Ectodermal cell (in vitro differentiated cells): Measurements from ENCODE around the gene COL17A1.
A peak's percentile ranks its signal among the peaks of the same experiment; 100 is the strongest.

Source experiments
- H3K27ac ChIP-seq: 2 replicates; pipeline ENCODE4 v1.7.0; 2013; ENCODE audit warnings: mild to moderate bottlenecking, low read depth, low read length; ENCODE audit not compliant: insufficient read depth, poor library complexity, severe bottlenecking
- H3K27me3 ChIP-seq: 2 replicates; pipeline ENCODE4 v1.7.0; 2013; ENCODE audit warnings: mild to moderate bottlenecking, low read length; ENCODE audit not compliant: insufficient read depth, control insufficient read depth, poor library complexity, severe bottlenecking
- H3K36me3 ChIP-seq: one replicate; pipeline ENCODE4 v1.7.0; 2013; ENCODE audit warnings: low read length; ENCODE audit not compliant: control insufficient read depth, insufficient read depth
- H3K4me1 ChIP-seq: one replicate; pipeline ENCODE4 v1.7.0; 2013; ENCODE audit warnings: low read length; ENCODE audit not compliant: control insufficient read depth, insufficient read depth
- H3K4me3 ChIP-seq: 2 replicates; pipeline ENCODE4 v1.7.0; 2013; ENCODE audit warnings: low read depth, low read length, control low read depth; ENCODE audit not compliant: insufficient read depth
- H3K9me3 ChIP-seq: 2 replicates; pipeline ENCODE4 v1.7.0; 2013; ENCODE audit warnings: mild to moderate bottlenecking, low read length, moderate library complexity; ENCODE audit not compliant: control insufficient read depth
- WGBS, 2 experiments: methylation state at CpG; one replicate each; pipeline ENCODE4 v1.1.7; 2013; ENCODE audit warnings: missing lambda C conversion rate in 2 of 2; 5-methylcytosine and 5-hydroxymethylcytosine counted together

The COL17A1 gene

DNA sequence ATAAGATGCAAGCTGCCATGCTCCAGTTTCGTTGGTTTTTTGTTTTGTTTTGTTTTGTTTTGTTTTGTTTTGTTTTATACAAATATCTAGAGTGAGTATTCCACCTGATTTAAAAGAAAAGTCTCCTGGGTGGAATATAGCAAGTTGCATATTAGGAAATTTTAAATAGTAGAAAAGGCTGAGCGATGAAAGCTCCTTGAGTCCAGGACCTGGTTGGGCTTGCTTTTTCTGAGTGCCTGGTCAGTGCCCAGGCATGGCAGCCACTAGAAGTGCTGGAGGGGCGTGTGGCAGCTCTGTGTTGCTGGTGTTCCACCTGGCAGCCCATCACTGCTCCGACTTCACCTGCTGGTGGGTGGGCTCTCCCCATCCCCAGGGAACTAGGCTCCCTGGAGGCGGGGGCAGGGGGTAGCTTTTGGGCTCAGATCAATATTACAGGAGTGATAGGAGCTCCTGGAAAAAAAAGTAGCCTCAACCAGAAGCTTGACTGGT, 8.0 kb downstream of the COL17A1 start:
- Histone ChIP-seq H3K36me3 (no peaks in the 10 kb centered on the region), H3K27ac (no peak overlapping the region), H3K4me3 (no peak overlapping the region), H3K4me1 (peaks cover 32% of the 10 kb centered on the region), H3K9me3 (no peaks in the 10 kb centered on the region), H3K27me3 (no peaks in the 10 kb centered on the region)
- WGBS, 2 experiments, result 86 to 87% methylated on average over 5 of the region's 5 CpGs

- WGBS, 2 experiments, result 14 to 21% methylated on average over 3 of the region's 3 CpGs
- no peaks in the 10 kb centered on the region for H3K27me3 ChIP-seq
- no peak overlapping the region for H3K4me3 ChIP-seq
- H3K4me1 ChIP-seq, result peaks cover 32% of the 10 kb centered on the region
- H3K27ac ChIP-seq, result peak overlapping the region; percentile 84
- H3K36me3 ChIP-seq, result no peaks in the 10 kb centered on the region
- H3K9me3 ChIP-seq, result no peaks in the 10 kb centered on the region
These were observed 8.4 kb downstream of the COL17A1 start for GRCh38 chr10:104077247-104077646.

- 0 to 6% methylated on average over 2 to 3 of the region's 3 CpGs for WGBS, 2 experiments
- H3K4me3 ChIP-seq, result no peak overlapping the region
- peak overlapping the region; percentile 84 for H3K27ac ChIP-seq
- no peaks in the 10 kb centered on the region for H3K27me3 ChIP-seq
- no peaks in the 10 kb centered on the region for H3K9me3 ChIP-seq
- H3K36me3 ChIP-seq, result no peaks in the 10 kb centered on the region
- H3K4me1 ChIP-seq, result peaks cover 28% of the 10 kb centered on the region
These were observed 8.9 kb downstream of the COL17A1 start for GRCh38 chr10:104076743-104077160.

GRCh38 chr10:104074505-104074904, 11.2 kb downstream of the COL17A1 start:
- Histone ChIP-seq H3K36me3 (no peaks in the 10 kb centered on the region), H3K4me1 (peaks cover 16% of the 10 kb centered on the region), H3K27me3 (no peaks in the 10 kb centered on the region), H3K27ac (no peak overlapping the region), H3K4me3 (no peak overlapping the region), H3K9me3 (no peaks in the 10 kb centered on the region)
- 90 to 91% methylated on average over 6 of the region's 6 CpGs for WGBS, 2 experiments

DNA sequence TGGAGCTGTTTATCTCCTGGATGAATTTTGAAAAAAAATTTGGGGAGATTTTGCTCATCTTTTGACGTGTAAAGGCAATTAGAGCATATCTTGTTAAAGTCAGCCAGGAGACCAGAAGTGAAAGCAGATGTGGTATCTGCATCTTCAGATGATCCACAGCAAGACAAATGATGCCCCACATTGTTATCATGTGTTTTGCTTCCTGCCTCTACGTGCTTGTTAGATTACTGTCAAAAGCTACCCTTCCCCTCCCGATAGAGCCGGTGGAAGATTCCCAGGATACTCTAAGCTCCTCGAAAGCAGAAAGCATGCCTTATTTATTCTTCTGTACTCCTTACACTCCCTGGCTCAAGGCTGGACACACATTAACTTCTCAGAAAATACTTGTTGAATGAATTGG, 12.9 kb downstream of the COL17A1 start:
- Histone ChIP-seq H3K9me3 (no peaks in the 10 kb centered on the region), H3K27ac (no peak overlapping the region), H3K4me3 (no peak overlapping the region), H3K4me1 (peaks cover 18% of the 10 kb centered on the region), H3K27me3 (no peaks in the 10 kb centered on the region), H3K36me3 (no peaks in the 10 kb centered on the region)
- 91 to 94% methylated on average over 5 of the region's 5 CpGs for whole genome bisulfite sequencing, 2 experiments

DNA sequence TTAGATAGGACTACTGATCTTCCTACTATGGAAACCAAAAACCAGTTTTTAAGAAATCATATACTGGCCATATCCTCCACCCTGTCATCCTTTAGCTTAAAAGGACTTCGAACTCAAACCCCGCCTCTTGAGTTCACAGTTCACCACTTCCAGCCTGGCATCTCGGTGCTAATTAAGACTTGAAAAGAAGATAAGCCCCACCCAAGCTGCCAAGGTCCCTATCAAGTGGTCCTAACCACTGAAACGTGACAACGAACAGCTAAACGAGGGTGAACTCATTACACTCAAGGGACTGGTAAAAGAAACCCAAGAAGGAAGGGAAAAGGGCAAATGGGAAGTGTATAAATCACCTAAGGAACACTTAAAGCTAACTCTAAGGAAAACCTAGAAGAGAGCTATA, 16.1 kb downstream of the COL17A1 start:
- H3K4me3 ChIP-seq, result no peak overlapping the region
- H3K9me3 ChIP-seq, result no peaks in the 10 kb centered on the region
- no peaks in the 10 kb centered on the region for H3K36me3 ChIP-seq
- WGBS, 2 experiments, result 75 to 80% methylated on average over 6 of the region's 6 CpGs
- peaks cover 20% of the 10 kb centered on the region for H3K4me1 ChIP-seq
- H3K27ac ChIP-seq, result no peak overlapping the region
- no peaks in the 10 kb centered on the region for H3K27me3 ChIP-seq

DNA sequence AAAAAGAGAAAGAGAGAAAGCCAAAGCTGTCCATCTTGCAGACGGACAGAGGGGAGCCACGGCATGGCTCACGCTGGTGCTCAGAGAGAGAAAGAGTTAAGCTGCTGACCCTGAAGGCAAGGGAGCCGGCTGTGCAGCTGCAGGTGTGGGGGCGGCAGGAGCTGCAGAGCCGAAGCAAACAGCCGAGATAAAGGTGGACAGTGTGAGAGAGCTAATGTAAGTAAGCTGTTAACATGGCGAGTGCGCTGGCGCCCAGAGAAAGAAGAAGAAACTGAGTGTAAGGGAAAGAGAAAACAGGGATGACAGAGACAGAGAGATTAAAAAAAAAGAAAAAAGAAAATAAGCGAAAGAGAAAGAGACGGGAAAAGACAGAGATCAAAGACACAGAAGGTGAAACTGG, 18.2 kb downstream of the COL17A1 start:
- Histone ChIP-seq H3K4me1 (peaks cover 20% of the 10 kb centered on the region), H3K27me3 (no peaks in the 10 kb centered on the region), H3K4me3 (no peak overlapping the region), H3K36me3 (no peaks in the 10 kb centered on the region), H3K9me3 (no peaks in the 10 kb centered on the region), H3K27ac (no peak overlapping the region)
- WGBS, 2 experiments, result 24 to 28% methylated on average over 12 of the region's 12 CpGs

GRCh38 chr10:104066945-104067344, 18.7 kb downstream of the COL17A1 start:
- H3K36me3 ChIP-seq, result no peaks in the 10 kb centered on the region
- H3K4me3 ChIP-seq, result no peak overlapping the region
- WGBS, 2 experiments, result 28 to 38% methylated on average over 7 of the region's 7 CpGs
- no peak overlapping the region for H3K27ac ChIP-seq
- no peaks in the 10 kb centered on the region for H3K9me3 ChIP-seq
- H3K27me3 ChIP-seq, result no peaks in the 10 kb centered on the region
- H3K4me1 ChIP-seq, result peaks cover 20% of the 10 kb centered on the region

- Histone ChIP-seq H3K27ac (no peak overlapping the region), H3K36me3 (no peaks in the 10 kb centered on the region), H3K9me3 (no peaks in the 10 kb centered on the region), H3K4me3 (no peak overlapping the region), H3K27me3 (no peaks in the 10 kb centered on the region), H3K4me1 (peaks cover 20% of the 10 kb centered on the region)
- 96 to 100% methylated on average over 1 of the region's 1 CpG for WGBS, 2 experiments
These were observed 19.9 kb downstream of the COL17A1 start for GRCh38 chr10:104065748-104066147.

DNA sequence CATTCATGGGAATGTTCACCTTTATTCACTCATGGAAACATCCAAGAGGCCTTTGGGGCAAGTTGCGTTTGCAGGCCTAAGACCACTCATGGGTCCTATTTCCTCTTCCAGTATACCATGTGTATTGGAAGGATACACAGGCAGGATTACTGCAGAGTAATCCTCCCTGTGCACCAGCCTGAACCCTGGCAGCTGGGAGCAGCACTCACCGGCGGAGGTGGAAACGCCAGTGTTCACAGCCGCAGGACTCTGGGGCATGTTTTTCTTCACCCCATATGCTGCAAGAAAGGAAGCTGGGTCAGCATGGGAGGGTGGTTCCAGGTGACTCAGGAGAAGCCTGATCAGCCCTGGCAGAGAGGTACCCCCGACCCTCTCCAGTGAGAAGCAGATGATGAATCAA, 24.5 kb downstream of the COL17A1 start:
- Histone ChIP-seq H3K4me3 (no peak overlapping the region), H3K27me3 (no peaks in the 10 kb centered on the region), H3K36me3 (no peaks in the 10 kb centered on the region), H3K4me1 (peaks cover 11% of the 10 kb centered on the region), H3K9me3 (no peaks in the 10 kb centered on the region), H3K27ac (no peak overlapping the region)
- WGBS, 2 experiments, result 94 to 96% methylated on average over 6 of the region's 6 CpGs

DNA sequence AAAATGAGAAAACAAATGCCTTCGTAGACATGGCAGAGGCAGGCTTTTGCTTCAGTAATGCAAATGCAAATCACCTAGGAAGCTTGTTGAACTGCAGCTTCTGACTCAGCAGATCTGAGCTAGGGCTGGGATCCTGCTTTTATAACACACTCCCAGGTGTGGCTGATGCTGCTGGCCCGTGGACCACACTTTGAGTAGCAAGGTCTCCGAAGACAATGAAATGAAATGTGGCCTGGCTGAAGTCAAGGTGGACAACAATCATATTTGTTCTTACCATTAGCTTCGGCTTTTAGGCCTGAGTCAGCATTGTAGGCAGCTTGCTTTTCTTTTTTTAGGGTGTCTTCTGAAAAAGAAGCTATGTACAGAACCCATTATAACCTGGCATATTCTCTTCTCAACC, 26.3 kb downstream of the COL17A1 start:
- 48 to 55% methylated on average over 4 of the region's 4 CpGs for WGBS, 2 experiments
- Histone ChIP-seq H3K27me3 (no peaks in the 10 kb centered on the region), H3K9me3 (no peaks in the 10 kb centered on the region), H3K4me1 (peaks cover 8% of the 10 kb centered on the region), H3K27ac (no peak overlapping the region), H3K36me3 (no peaks in the 10 kb centered on the region), H3K4me3 (no peak overlapping the region)
